Spleen (tissue), 11 donors: Measurements from ENCODE around the gene KANSL1L. TPM values are rescaled to one million over a fixed set of nuclear protein-coding genes. Genes with fewer than 3 reads are reported as not detected.

Source experiments
- DNase-seq: peaks from one replicate; pipeline ENCODE4 v3.0.0-alpha.2; 2020
- H3K27ac ChIP-seq, 8 donors: fragments of 200-600 bp; sonication (generic) in 7 of 8; 1 replicate in 4 of 8; 2 replicates in 4 of 8; pipeline versions ENCODE4 v1.5.0 to v1.8.0; 2016 to 2021; ENCODE audit warnings: inconsistent platforms in 4 of 8, mild to moderate bottlenecking in 4 of 8, moderate library complexity in 1 of 8
- H3K27me3 ChIP-seq, 7 donors: fragments of 200-600 bp; sonication (generic) in 6 of 7; replicated peaks in 1 of 7; 1 replicate in 4 of 7; 2 replicates in 3 of 7; pipeline versions ENCODE4 v1.5.0 to v1.8.0; 2016 to 2021; ENCODE audit warnings: inconsistent platforms in 3 of 7, mild to moderate bottlenecking in 1 of 7
- H3K36me3 ChIP-seq, 6 donors: fragments of 200-600 bp; sonication (generic) in 5 of 6; 1 replicate in 4 of 6; 2 replicates in 2 of 6; pipeline versions ENCODE4 v1.5.0 to v1.8.0; 2016 to 2021; ENCODE audit warnings: inconsistent platforms in 2 of 6
- H3K4me1 ChIP-seq, 6 donors: fragments of 200-600 bp; sonication (generic) in 5 of 6; 1 replicate in 3 of 6; 2 replicates in 3 of 6; pipeline versions ENCODE4 v1.5.0 to v1.8.0; 2016 to 2021; ENCODE audit warnings: inconsistent platforms in 3 of 6
- H3K4me3 ChIP-seq, 8 donors: fragments of 200-600 bp; sonication (generic) in 7 of 8; 1 replicate in 4 of 8; 2 replicates in 4 of 8; pipeline versions ENCODE4 v1.5.0 to v1.8.0; 2016 to 2021; ENCODE audit warnings: inconsistent platforms in 4 of 8, mild to moderate bottlenecking in 4 of 8, moderate library complexity in 2 of 8
- H3K9me3 ChIP-seq, 8 donors: fragments of 200-600 bp; sonication (generic) in 7 of 8; 1 replicate in 4 of 8; 2 replicates in 4 of 8; pipeline versions ENCODE4 v1.5.0 to v1.8.0; 2016 to 2021; ENCODE audit warnings: inconsistent platforms in 4 of 8
- POLR2A ChIP-seq, 3 donors: fragments of 450-650 bp; IDR thresholded peaks; one replicate each; pipeline ENCODE4 v1.5.1; 2017; ENCODE audit warnings: antibody characterized with exemption in 3 of 3, mild to moderate bottlenecking in 1 of 3
- POLR2AphosphoS5 ChIP-seq, 3 donors: sonication (generic); formaldehyde crosslinking; IDR thresholded peaks; one replicate each; pipeline ENCODE4 v1.5.1; 2017; ENCODE audit warnings: antibody characterized with exemption in 3 of 3
- WGBS, 5 donors: extraction: QIAGEN DNeasy Blood & Tissue Kit in 3 of 5; methylation state at CpG; one replicate each; pipeline versions ENCODE4 v1.1.5 to v1.1.7; 2013 to 2018; 5-methylcytosine and 5-hydroxymethylcytosine counted together
- intact Hi-C: fragments of 100-400 bp; cut with DNase I; formaldehyde crosslinking; loops from one replicate; pipeline ENCODE4 v1.15.0; 2023; ENCODE audit warnings: low total_unique reads
- polyA plus RNA-seq, 3 donors: library from polyadenylated mRNA; stranded (reverse); fragments of 200-250 nt; gene quantifications; one replicate each; pipeline ENCODE4 v1.2.1, GENCODE V29; 2013
- total RNA-seq, 7 donors: library from RNA; depleted of rRNA in 3 of 7; stranded (reverse); fragments of >200 nt in 3 of 7; fragmentation: NEBNext Ultra II Directional in 4 of 7; extraction: Animal tissue kit (Norgen Biotek cat#: 25700) in 4 of 7; gene quantifications; one replicate each; pipeline versions ENCODE4 v1.1.0 to v1.2.1, GENCODE V29; 2016 to 2021
- TF ChIP-seq, protein P1 (sequence below), 11 experiments: fragments of 200-600 bp in 7 of 11; fragments of 450-650 bp in 4 of 11; sonication (generic) in 4 of 11; IDR thresholded peaks in 8 of 11; conservative IDR thresholded peaks in 3 of 11; 1 replicate in 7 of 11; 2 replicates in 4 of 11; pipeline versions ENCODE4 v1.4.0 to v1.8.0; 2016 to 2021; ENCODE audit warnings: antibody characterized with exemption in 11 of 11, inconsistent platforms in 4 of 11, mild to moderate bottlenecking in 1 of 11
- donor health status: healthy with polysubstance abuse.
- donor health status: DM: no; HTN: no; CAD: no; lungs with moderate emphysema.
- donor health status: DM: no; HTN: no; CAD: no.
- donor health status: Bipolar disorder and iron deficiency.
- donor health status: healthy.
- donor health status: DM: no; HTN: no; CAD: no.
- donor health status: DM: yes; HTN: yes; CAD: no.

The KANSL1L gene
- total and polyA plus RNA-seq, 10 donors = 1.2 to 30.5 (median 15.3) TPM

- no peak for DNase-seq
- H3K4me1 ChIP-seq = peaks cover 0 to 8% (median 0%) of the 10 kb centered on the region in 6 donors
- TF ChIP-seq POLR2AphosphoS5 (IDR thresholded peaks at IDR 0.05) (no peak), POLR2A (IDR thresholded peaks at IDR 0.05) (no peak)
- TF ChIP-seq, protein P1, sequence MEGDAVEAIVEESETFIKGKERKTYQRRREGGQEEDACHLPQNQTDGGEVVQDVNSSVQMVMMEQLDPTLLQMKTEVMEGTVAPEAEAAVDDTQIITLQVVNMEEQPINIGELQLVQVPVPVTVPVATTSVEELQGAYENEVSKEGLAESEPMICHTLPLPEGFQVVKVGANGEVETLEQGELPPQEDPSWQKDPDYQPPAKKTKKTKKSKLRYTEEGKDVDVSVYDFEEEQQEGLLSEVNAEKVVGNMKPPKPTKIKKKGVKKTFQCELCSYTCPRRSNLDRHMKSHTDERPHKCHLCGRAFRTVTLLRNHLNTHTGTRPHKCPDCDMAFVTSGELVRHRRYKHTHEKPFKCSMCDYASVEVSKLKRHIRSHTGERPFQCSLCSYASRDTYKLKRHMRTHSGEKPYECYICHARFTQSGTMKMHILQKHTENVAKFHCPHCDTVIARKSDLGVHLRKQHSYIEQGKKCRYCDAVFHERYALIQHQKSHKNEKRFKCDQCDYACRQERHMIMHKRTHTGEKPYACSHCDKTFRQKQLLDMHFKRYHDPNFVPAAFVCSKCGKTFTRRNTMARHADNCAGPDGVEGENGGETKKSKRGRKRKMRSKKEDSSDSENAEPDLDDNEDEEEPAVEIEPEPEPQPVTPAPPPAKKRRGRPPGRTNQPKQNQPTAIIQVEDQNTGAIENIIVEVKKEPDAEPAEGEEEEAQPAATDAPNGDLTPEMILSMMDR (IDR thresholded peaks at IDR 0.05 in 8 of 11, conservative IDR thresholded peaks at IDR 0.05 in 3 of 11) = no peak
- intact Hi-C loops = no loop called here
- peak overlapping the region in 1 of 8 donors; percentile 3 for H3K27ac ChIP-seq
- no peaks in the 10 kb centered on the region for H3K9me3 ChIP-seq
- peaks cover 0 to 5% (median 0%) of the 10 kb centered on the region in 7 donors for H3K27me3 ChIP-seq
- no peaks in the 10 kb centered on the region for H3K36me3 ChIP-seq
- 9 to 29% (median 22%) methylated on average over 3 of the region's 3 CpGs for WGBS, 5 donors
- no peak overlapping the region for H3K4me3 ChIP-seq
Measured at GRCh38 chr2:209985874-209986273, 185.3 kb downstream of the KANSL1L start.

DNA sequence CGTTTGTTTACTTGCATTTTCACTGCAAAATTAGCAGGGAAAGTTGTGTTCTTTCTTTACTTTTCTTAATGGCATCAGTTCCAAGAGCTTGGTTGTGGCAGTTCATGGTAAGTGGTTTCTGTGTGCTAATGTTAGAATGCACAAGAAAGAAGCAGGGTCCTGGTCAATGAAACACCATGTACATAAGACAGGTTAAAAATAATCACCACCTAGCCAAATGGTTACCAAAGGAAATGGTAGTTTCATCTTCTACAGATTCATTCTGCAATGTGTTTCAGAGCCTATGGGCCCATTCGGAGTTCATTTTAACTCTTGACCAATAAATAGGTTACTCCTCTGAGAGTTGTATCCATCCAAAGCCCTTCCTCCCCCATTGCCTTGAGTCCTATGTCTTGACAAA, 186.9 kb downstream of the KANSL1L start:
- Histone ChIP-seq H3K27me3 (peaks cover 0 to 5% (median 0%) of the 10 kb centered on the region in 7 donors), H3K27ac (no peak overlapping the region), H3K9me3 (no peaks in the 10 kb centered on the region), H3K4me1 (peaks cover 0 to 8% (median 0%) of the 10 kb centered on the region in 6 donors), H3K4me3 (no peak overlapping the region), H3K36me3 (no peaks in the 10 kb centered on the region)
- intact Hi-C loops = no loop called here
- no peak for DNase-seq
- 89 to 97% (median 95%) methylated on average over 2 of the region's 2 CpGs for WGBS, 5 donors
- TF ChIP-seq, protein P1 (IDR thresholded peaks at IDR 0.05 in 8 of 11, conservative IDR thresholded peaks at IDR 0.05 in 3 of 11) = no peak
- TF ChIP-seq POLR2A (IDR thresholded peaks at IDR 0.05) = no peak
- TF ChIP-seq POLR2AphosphoS5 (IDR thresholded peaks at IDR 0.05) = no peak

- Histone ChIP-seq H3K4me3 (no peak overlapping the region), H3K27me3 (peaks cover 0 to 5% (median 0%) of the 10 kb centered on the region in 7 donors), H3K27ac (no peak overlapping the region), H3K4me1 (no peaks in the 10 kb centered on the region), H3K9me3 (no peaks in the 10 kb centered on the region), H3K36me3 (no peaks in the 10 kb centered on the region)
- 96 to 98% (median 97%) methylated on average over 2 of the region's 2 CpGs for WGBS, 5 donors
- intact Hi-C loops = loop anchor here (5.0 kb wide), 1 partner anchor 215 kb away; no protein-coding TSS in a partner anchor
- no peak for DNase-seq
- TF ChIP-seq POLR2A (IDR thresholded peaks at IDR 0.05) (no peak), POLR2AphosphoS5 (IDR thresholded peaks at IDR 0.05) (no peak)
- TF ChIP-seq, protein P1 (IDR thresholded peaks at IDR 0.05 in 8 of 11, conservative IDR thresholded peaks at IDR 0.05 in 3 of 11) = peak; percentile 35 to 70 (median 62)
Measured at GRCh38 chr2:209977386-209978239, 193.6 kb downstream of the KANSL1L start.

DNA sequence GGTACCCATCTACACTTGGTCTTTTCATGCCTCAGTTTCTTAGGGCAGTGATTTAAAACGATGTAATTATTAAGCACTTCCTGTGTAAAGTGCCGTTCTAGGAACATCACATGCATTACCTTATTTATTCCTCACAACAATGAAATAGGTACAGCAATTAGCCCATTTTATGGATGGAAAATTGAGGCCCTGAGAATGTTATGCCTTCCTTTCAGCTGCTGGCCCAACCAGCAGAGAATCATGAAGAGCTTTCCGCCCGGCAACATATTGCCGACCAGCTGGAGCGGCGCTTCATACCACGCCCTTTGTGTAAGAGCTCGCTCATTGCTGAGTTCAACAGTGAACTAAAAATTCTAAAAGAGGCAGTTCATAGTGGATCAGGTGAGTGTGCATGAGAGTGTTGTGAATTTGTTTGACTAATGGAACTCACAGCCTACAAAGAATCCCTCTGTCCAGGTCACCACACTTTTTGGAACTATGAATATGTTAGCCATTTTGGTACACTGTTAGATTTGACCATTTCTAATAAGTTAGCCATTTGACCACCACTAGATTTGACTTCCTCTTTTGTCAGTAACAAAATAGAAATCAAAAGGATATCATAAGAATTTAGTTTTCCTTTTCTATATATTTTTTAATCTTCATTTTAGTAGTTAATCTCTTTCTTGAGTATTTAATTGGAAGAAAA, 194.4 kb downstream of the KANSL1L start:
- 87 to 91% (median 89%) methylated on average over 9 of the region's 9 CpGs for WGBS, 5 donors
- no peak overlapping the region for H3K27ac ChIP-seq
- H3K4me1 ChIP-seq = no peaks in the 10 kb centered on the region
- TF ChIP-seq, protein P1 (IDR thresholded peaks at IDR 0.05 in 8 of 11, conservative IDR thresholded peaks at IDR 0.05 in 3 of 11) = no peak
- TF ChIP-seq POLR2A (IDR thresholded peaks at IDR 0.05) (no peak), POLR2AphosphoS5 (IDR thresholded peaks at IDR 0.05) (no peak)
- H3K36me3 ChIP-seq = no peaks in the 10 kb centered on the region
- peaks cover 0 to 6% (median 0%) of the 10 kb centered on the region in 7 donors for H3K27me3 ChIP-seq
- H3K9me3 ChIP-seq = no peaks in the 10 kb centered on the region
- intact Hi-C loops = loop anchor here (5.0 kb wide), 1 partner anchor 215 kb away; no protein-coding TSS in a partner anchor
- H3K4me3 ChIP-seq = no peak overlapping the region
- DNase-seq = no peak
